HEK293 (cell line): ENCODE measurements around the gene ELOVL1.

Experiments
- PRDM4 ChIP-seq: fragments of 450-650 bp; formaldehyde crosslinking; IDR thresholded peaks from 2 replicates; pipeline ENCODE4 v1.5.1; 2017; ENCODE audit warnings: missing biosample characterization, missing genetic modification characterization
- REST ChIP-seq: fragments of 450-650 bp; formaldehyde crosslinking; IDR thresholded peaks from 2 replicates; pipeline ENCODE4 v1.5.1; 2016; ENCODE audit warnings: missing biosample characterization, missing genetic modification characterization
- SCRT1 ChIP-seq: fragments of 450-650 bp; formaldehyde crosslinking; IDR thresholded peaks from 2 replicates; pipeline ENCODE4 v1.5.1; 2016; ENCODE audit warnings: missing biosample characterization, missing genetic modification characterization, borderline replicate concordance
- TCF7L2 ChIP-seq: IDR thresholded peaks from 2 replicates; pipeline ENCODE4 v1.6.1; 2011; ENCODE audit warnings: low read depth, mild to moderate bottlenecking, inconsistent platforms, low read length, moderate library complexity, borderline replicate concordance
- YY1 ChIP-seq: fragments of 450-650 bp; formaldehyde crosslinking; IDR thresholded peaks from 2 replicates; pipeline ENCODE4 v1.5.1; 2018; ENCODE audit warnings: missing biosample characterization, missing genetic modification characterization
- ZSCAN5A ChIP-seq: fragments of 450-650 bp; formaldehyde crosslinking; IDR thresholded peaks from 2 replicates; pipeline ENCODE4 v1.5.1; 2016; ENCODE audit warnings: missing biosample characterization, missing genetic modification characterization
- TF ChIP-seq, protein P1 (sequence below): fragments of 450-650 bp; formaldehyde crosslinking; IDR thresholded peaks from 2 replicates; pipeline ENCODE4 v1.5.1; 2016; ENCODE audit warnings: missing biosample characterization, missing genetic modification characterization
- TF ChIP-seq, protein P2 (sequence below): fragments of 450-650 bp; formaldehyde crosslinking; IDR thresholded peaks from 2 replicates; pipeline ENCODE4 v1.5.1; 2016; ENCODE audit warnings: missing biosample characterization, missing genetic modification characterization

DNA sequence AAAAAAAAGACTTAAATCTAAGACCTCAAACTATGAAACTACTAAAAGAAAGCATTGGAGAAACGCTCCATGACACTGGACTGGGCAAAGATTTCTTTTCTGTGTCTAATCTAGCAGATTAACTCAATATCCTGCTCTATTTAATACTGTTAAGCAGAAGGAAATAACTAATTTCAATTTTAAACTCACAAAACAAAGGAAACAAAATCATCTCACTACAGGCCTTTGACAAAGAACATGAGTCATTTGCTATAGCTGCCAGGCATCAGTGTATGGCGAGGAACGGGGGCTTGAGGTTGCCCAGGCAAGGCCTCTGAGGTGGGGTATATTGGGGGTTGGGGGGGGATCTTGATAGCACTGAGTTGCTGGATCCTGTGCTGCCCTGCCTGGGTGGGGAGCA, 42.8 kb upstream of the ELOVL1 start:
- TF ChIP-seq YY1 (tag by site-specific recombination) (no peak), TCF7L2 (no peak), REST (tag by site-specific recombination) (no peak), SCRT1 (tag by site-specific recombination) (no peak), ZSCAN5A (no peak), PRDM4 (no peak)
- TF ChIP-seq, protein P1, sequence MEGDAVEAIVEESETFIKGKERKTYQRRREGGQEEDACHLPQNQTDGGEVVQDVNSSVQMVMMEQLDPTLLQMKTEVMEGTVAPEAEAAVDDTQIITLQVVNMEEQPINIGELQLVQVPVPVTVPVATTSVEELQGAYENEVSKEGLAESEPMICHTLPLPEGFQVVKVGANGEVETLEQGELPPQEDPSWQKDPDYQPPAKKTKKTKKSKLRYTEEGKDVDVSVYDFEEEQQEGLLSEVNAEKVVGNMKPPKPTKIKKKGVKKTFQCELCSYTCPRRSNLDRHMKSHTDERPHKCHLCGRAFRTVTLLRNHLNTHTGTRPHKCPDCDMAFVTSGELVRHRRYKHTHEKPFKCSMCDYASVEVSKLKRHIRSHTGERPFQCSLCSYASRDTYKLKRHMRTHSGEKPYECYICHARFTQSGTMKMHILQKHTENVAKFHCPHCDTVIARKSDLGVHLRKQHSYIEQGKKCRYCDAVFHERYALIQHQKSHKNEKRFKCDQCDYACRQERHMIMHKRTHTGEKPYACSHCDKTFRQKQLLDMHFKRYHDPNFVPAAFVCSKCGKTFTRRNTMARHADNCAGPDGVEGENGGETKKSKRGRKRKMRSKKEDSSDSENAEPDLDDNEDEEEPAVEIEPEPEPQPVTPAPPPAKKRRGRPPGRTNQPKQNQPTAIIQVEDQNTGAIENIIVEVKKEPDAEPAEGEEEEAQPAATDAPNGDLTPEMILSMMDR: no peak
- TF ChIP-seq, protein P2, sequence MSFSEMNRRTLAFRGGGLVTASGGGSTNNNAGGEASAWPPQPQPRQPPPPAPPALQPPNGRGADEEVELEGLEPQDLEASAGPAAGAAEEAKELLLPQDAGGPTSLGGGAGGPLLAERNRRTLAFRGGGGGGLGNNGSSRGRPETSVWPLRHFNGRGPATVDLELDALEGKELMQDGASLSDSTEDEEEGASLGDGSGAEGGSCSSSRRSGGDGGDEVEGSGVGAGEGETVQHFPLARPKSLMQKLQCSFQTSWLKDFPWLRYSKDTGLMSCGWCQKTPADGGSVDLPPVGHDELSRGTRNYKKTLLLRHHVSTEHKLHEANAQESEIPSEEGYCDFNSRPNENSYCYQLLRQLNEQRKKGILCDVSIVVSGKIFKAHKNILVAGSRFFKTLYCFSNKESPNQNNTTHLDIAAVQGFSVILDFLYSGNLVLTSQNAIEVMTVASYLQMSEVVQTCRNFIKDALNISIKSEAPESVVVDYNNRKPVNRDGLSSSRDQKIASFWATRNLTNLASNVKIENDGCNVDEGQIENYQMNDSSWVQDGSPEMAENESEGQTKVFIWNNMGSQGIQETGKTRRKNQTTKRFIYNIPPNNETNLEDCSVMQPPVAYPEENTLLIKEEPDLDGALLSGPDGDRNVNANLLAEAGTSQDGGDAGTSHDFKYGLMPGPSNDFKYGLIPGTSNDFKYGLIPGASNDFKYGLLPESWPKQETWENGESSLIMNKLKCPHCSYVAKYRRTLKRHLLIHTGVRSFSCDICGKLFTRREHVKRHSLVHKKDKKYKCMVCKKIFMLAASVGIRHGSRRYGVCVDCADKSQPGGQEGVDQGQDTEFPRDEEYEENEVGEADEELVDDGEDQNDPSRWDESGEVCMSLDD: no peak
